HepG2 (cell line): Measurements from ENCODE around the gene WEE1. TPM values are rescaled to one million over a fixed set of nuclear protein-coding genes. Genes with fewer than 3 reads are reported as not detected.
A peak's percentile ranks its signal among the peaks of the same experiment; 100 is the strongest.

Source experiments
- ATAC-seq: fragments of 200-7000 bp; cut with Tn5 transposase; 3 replicates; pipeline ENCODE4 v1.9.1; 2020; ENCODE audit warnings: mild to moderate bottlenecking, moderate library complexity
- BruUV-seq: library from RNA; stranded (reverse); fragments of 400-500 nt; replicated peaks from 2 replicates; lab custom pipeline; 2021; lab: Mats Ljungman, UMichigan
- CTCF ChIA-PET: fragments of 300-600 bp; formaldehyde crosslinking; extraction: SDS; loops from one replicate; lab custom pipeline; 2021; ENCODE audit warnings: low total read pairs, inconsistent platforms, low intra/inter-chr PET ratio; lab: Yijun Ruan, JAX
- POLR2A ChIA-PET: fragments of 350-600 bp; sonication (Branson Sonifier 250); formaldehyde crosslinking; loops from one replicate; lab custom pipeline; 2020; ENCODE audit warnings: antibody characterized with exemption, inconsistent platforms; lab: Yijun Ruan, JAX
- DNase-seq: peaks from one replicate; pipeline ENCODE4 v3.0.0-alpha.2; 2015; ENCODE audit warnings: low spot score
- FAIRE-seq: peaks from 3 replicates; lab custom pipeline; 2011; peaks lifted over from hg19 to GRCh38; lab: Jason Lieb, UNC
- H2AFZ ChIP-seq: one replicate; pipeline ENCODE4 v1.6.1; 2011; ENCODE audit warnings: low read length, inconsistent platforms
- H3K27ac ChIP-seq: fragments of 300-600 bp; 3 replicates; pipeline ENCODE4 v1.8.0; 2011; ENCODE audit warnings: mixed run types, mild to moderate bottlenecking, mixed read lengths, low read length, inconsistent platforms; ENCODE audit not compliant: insufficient read depth; ENCODE audit errors: extremely low read length
- H3K27me3 ChIP-seq, 2 experiments: fragments of 200-600 bp in 1 of 2; 2 replicates in 1 of 2; 3 replicates in 1 of 2; pipeline versions ENCODE4 v1.6.0 to v1.8.0; 2011; ENCODE audit warnings: low read length in 2 of 2, mild to moderate bottlenecking in 2 of 2, moderate library complexity in 2 of 2, inconsistent platforms in 1 of 2; ENCODE audit not compliant: insufficient read depth in 2 of 2, control insufficient read depth in 1 of 2
- H3K36me3 ChIP-seq, 2 experiments: fragments of 200-600 bp in 1 of 2; replicated peaks in 1 of 2; 2 replicates in 1 of 2; 3 replicates in 1 of 2; pipeline versions ENCODE4 v1.5.1 to v1.8.0; 2011; ENCODE audit warnings: low read length in 2 of 2, inconsistent platforms in 1 of 2; ENCODE audit not compliant: insufficient read depth in 2 of 2, control insufficient read depth in 1 of 2
- H3K4me1 ChIP-seq: 2 replicates; pipeline ENCODE4 v1.5.1; 2012; ENCODE audit warnings: low read length, inconsistent platforms; ENCODE audit not compliant: insufficient read depth
- H3K4me2 ChIP-seq: 2 replicates; pipeline ENCODE4 v1.6.0; 2011; ENCODE audit warnings: low read depth, low read length, inconsistent platforms
- H3K4me3 ChIP-seq, 3 experiments: fragments of 200-600 bp in 1 of 3; sonication (generic), shearing (Covaris generic) in 1 of 3; replicated peaks in 1 of 3; 2 replicates each; pipeline ENCODE4 v1.5.1; 2011 to 2016; ENCODE audit warnings: low read length in 3 of 3, inconsistent platforms in 2 of 3, low read depth in 2 of 3, mild to moderate bottlenecking in 2 of 3, control low read depth in 1 of 3, mixed read lengths in 1 of 3; ENCODE audit not compliant: insufficient read depth in 1 of 3
- H3K79me2 ChIP-seq: one replicate; pipeline ENCODE4 v1.6.1; 2011; ENCODE audit warnings: low read length, inconsistent platforms; ENCODE audit not compliant: insufficient read depth
- H3K9ac ChIP-seq: 2 replicates; pipeline ENCODE4 v1.6.0; 2011; ENCODE audit warnings: mild to moderate bottlenecking, low read depth, low read length, inconsistent platforms; ENCODE audit not compliant: insufficient read depth
- H3K9me3 ChIP-seq: 2 replicates; pipeline ENCODE4 v1.5.1; 2012; ENCODE audit warnings: mild to moderate bottlenecking, low read length
- H4K20me1 ChIP-seq: 2 replicates; pipeline ENCODE4 v1.6.0; 2011; ENCODE audit warnings: inconsistent platforms, mild to moderate bottlenecking, low read length, moderate library complexity; ENCODE audit not compliant: insufficient read depth
- ELF3 ChIP-seq: IDR thresholded peaks from 2 replicates; pipeline ENCODE4 v1.6.1; 2016; ENCODE audit warnings: missing genetic modification reagents, missing compliant biosample characterization
- HNRNPL ChIP-seq: fragments of 200-400 bp; formaldehyde crosslinking; IDR thresholded peaks from 2 replicates; pipeline ENCODE4 v1.6.1; 2017; ENCODE audit warnings: mild to moderate bottlenecking, low read depth, low read length
- HOXA7 ChIP-seq: sonication (generic); formaldehyde crosslinking; IDR thresholded peaks from 2 replicates; pipeline ENCODE4 v1.8.1; 2022; ENCODE audit warnings: mild to moderate bottlenecking, missing genetic modification reagents, moderate library complexity
- KAT2B ChIP-seq: fragments of 150-350 bp; IDR thresholded peaks from 2 replicates; pipeline ENCODE4 v1.6.1; 2014; ENCODE audit warnings: low read depth, low read length, borderline replicate concordance
- PHF21A ChIP-seq: sonication (generic); formaldehyde crosslinking; IDR thresholded peaks from 2 replicates; pipeline ENCODE4 v1.5.0; 2020; ENCODE audit warnings: mild to moderate bottlenecking, missing genetic modification reagents
- TAF1 ChIP-seq: sonication (generic); formaldehyde crosslinking; IDR thresholded peaks from 2 replicates; pipeline ENCODE4 v1.4.0; 2020; ENCODE audit warnings: missing genetic modification reagents
- TBX2 ChIP-seq: sonication (generic); formaldehyde crosslinking; IDR thresholded peaks from 2 replicates; pipeline ENCODE4 v1.5.0; 2020; ENCODE audit warnings: missing genetic modification reagents, mild to moderate bottlenecking, borderline replicate concordance
- ZNF383 ChIP-seq: sonication (generic); formaldehyde crosslinking; IDR thresholded peaks from 2 replicates; pipeline ENCODE4 v1.4.0; 2020; ENCODE audit warnings: missing genetic modification reagents, mild to moderate bottlenecking, borderline replicate concordance
- ZNF484 ChIP-seq: sonication (generic); formaldehyde crosslinking; IDR thresholded peaks from 2 replicates; pipeline ENCODE4 v1.5.1; 2020; ENCODE audit warnings: mild to moderate bottlenecking, low read depth, missing genetic modification reagents, borderline replicate concordance
- ZNF501 ChIP-seq: sonication (generic); formaldehyde crosslinking; IDR thresholded peaks from 2 replicates; pipeline ENCODE4 v1.5.1; 2020; ENCODE audit warnings: mild to moderate bottlenecking, moderate library complexity, missing genetic modification reagents
- WGBS: methylation state at CpG from one replicate; pipeline ENCODE4 v1.1.6; 2017; ENCODE audit warnings: low lambda C conversion rate; 5-methylcytosine and 5-hydroxymethylcytosine counted together
- in situ Hi-C: cut with HindIII; loops from 2 replicates; pipeline ENCODE4 v1.10.0; 2017; ENCODE audit warnings: low pct_unique_long_range_greater_than_20kb; ENCODE audit not compliant: extremely low pct_ligation_motif_present
- intact Hi-C: fragments of 100-400 bp; cut with micrococcal nuclease; formaldehyde crosslinking; loops from one replicate; pipeline ENCODE4 v1.10.0; 2022; ENCODE audit not compliant: unreplicated experiment
- polyA plus RNA-seq, 8 experiments: library from polyadenylated mRNA; depleted of rRNA in 3 of 8; stranded (reverse) in 7 of 8; unstranded in 1 of 8; fragments of >200 nt; fragmentation: Illumina TruSeq in 4 of 8; extraction: Trizol in 4 of 8; gene quantifications; 2 replicates each; pipeline versions ENCODE4 v1.2.1 to v1.2.3, GENCODE V29; 2011 to 2016; ENCODE audit warnings: low read depth in 4 of 8, missing spikeins in 1 of 8, mixed read lengths in 1 of 8; ENCODE audit not compliant: insufficient read depth in 1 of 8
- total RNA-seq, 5 experiments: library from RNA; depleted of rRNA; stranded (reverse); fragments of >200 nt; fragmentation: Illumina TruSeq; extraction: Trizol; gene quantifications; 2 replicates each; pipeline ENCODE4 v1.2.3, GENCODE V29; 2016; ENCODE audit warnings: low read depth in 1 of 5
- TF ChIP-seq, protein P1 (sequence below), 2 experiments: IDR thresholded peaks; 2 replicates each; pipeline ENCODE4 v1.6.1; 2011 to 2012; ENCODE audit warnings: low read length in 2 of 2, borderline replicate concordance in 1 of 2, low read depth in 1 of 2, mild to moderate bottlenecking in 1 of 2, moderate library complexity in 1 of 2

Gene WEE1
- total and polyA plus RNA-seq, 2 of the 13 experiments (the other 11 are each of a cell fraction or from before 2014, with no cell fraction given) = 31.4 to 63.7 TPM

DNA sequence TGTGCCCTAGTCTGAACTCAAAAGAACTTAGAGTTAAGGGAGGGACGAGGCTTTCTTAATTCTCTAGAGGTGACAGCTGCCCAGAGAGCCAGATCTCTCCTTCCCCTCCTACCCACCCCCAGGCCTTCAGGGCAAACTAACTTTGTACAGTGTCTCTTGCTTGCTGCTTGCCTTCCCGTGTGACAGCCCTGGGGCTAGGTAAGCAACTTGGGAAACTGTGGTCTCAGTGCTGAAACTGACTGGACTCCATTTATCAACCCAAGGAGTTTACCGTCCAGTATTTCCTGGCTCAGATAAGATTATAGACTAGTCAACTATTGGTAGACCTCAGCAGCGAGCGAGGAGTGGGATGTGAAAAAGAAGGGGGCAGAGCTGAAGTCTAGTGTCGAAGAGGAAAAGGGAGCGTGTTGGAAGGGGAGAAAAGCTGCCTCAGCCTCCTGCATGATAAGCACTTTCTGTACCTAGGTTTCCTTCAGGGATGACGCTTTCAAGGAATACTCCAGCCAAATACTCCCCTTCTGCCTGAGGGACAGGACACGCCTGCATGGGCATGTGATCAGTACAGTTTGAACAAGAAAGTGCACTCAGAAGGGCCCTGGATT lies 43.3 kb upstream of the WEE1 start:
- POLR2A ChIA-PET = interaction anchor here (1.0 to 1.6 kb wide), 3 partner anchors 19 to 83 kb away, joined by 3 to 6 read pairs (median 3); no protein-coding TSS in a partner anchor

DNA sequence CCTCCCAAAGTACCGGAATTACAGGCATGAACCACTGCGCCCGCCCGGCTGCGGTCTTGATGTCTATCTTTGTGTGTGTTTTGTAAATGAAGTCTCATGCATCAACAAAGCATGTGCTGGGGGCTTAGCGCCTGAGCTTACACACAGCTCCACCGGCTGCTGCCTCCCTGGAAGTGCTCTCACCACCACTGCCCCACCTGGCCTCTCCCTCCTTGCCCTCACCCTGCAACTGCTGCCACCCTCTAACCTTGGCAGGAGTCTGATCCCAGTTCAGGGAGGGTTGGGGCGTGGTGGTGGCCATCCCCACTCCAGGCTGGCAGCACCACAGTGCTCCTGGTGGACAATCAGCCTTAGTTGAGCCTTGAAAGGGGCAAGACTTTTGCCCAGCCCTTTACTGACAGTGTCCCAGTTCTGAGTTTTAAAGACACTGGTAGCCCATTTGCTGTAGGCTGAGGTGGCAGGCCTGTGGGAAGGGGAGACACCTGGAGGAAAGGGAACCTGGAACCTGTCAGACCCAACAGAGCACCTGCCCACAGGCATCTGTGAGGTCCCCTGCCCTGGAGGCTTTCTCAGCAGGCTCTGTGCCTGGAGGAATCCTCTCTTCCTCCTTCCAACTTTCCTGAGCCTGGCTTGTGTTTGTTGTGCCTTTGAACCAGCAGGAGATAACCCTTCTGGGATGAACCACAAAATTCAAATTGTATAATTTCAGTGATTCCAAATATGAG lies 42.4 kb upstream of the WEE1 start:
- Histone ChIP-seq H3K36me3 (peaks cover 0 to 12% of the 10 kb centered on the region in 2 experiments; a peak in 2 of 5 replicates), H3K4me1 (peaks cover 55% of the 10 kb centered on the region), H3K27ac (no peak overlapping the region), H3K9ac (no peak overlapping the region), H3K4me3 (no peak overlapping the region), H2AFZ (no peak overlapping the region), H3K79me2 (no peaks in the 10 kb centered on the region), H3K9me3 (no peaks in the 10 kb centered on the region), H3K4me2 (no peak overlapping the region), H3K27me3 (no peaks in the 10 kb centered on the region), H4K20me1 (no peaks in the 10 kb centered on the region)
- in situ Hi-C loops = loop anchor here (5.0 kb wide), 1 partner anchor 41 kb away; the partner anchor contains the start of gene WEE1
- intact Hi-C loops = no loop called here
- ATAC-seq (peak; percentile 67), FAIRE-seq (no peak), DNase-seq (no peak)
- WGBS = 97% methylated on average over 8 of the region's 8 CpGs
- BruUV-seq = no TSS peak
- POLR2A ChIA-PET = interaction anchor here (0.8 to 1.0 kb wide), 2 partner anchors 41 to 82 kb away, joined by 3 to 4 read pairs; no protein-coding TSS in a partner anchor
- CTCF ChIA-PET = no interaction called here
- TF ChIP-seq ZNF484 (CRISPR knock-in tag) = no peak
- TF ChIP-seq, protein P1, sequence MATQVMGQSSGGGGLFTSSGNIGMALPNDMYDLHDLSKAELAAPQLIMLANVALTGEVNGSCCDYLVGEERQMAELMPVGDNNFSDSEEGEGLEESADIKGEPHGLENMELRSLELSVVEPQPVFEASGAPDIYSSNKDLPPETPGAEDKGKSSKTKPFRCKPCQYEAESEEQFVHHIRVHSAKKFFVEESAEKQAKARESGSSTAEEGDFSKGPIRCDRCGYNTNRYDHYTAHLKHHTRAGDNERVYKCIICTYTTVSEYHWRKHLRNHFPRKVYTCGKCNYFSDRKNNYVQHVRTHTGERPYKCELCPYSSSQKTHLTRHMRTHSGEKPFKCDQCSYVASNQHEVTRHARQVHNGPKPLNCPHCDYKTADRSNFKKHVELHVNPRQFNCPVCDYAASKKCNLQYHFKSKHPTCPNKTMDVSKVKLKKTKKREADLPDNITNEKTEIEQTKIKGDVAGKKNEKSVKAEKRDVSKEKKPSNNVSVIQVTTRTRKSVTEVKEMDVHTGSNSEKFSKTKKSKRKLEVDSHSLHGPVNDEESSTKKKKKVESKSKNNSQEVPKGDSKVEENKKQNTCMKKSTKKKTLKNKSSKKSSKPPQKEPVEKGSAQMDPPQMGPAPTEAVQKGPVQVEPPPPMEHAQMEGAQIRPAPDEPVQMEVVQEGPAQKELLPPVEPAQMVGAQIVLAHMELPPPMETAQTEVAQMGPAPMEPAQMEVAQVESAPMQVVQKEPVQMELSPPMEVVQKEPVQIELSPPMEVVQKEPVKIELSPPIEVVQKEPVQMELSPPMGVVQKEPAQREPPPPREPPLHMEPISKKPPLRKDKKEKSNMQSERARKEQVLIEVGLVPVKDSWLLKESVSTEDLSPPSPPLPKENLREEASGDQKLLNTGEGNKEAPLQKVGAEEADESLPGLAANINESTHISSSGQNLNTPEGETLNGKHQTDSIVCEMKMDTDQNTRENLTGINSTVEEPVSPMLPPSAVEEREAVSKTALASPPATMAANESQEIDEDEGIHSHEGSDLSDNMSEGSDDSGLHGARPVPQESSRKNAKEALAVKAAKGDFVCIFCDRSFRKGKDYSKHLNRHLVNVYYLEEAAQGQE (IDR thresholded peaks at IDR 0.05; ENCODE audit: borderline replicate concordance in 1 of 2, low read depth in 1 of 2, low read length in 2 of 2) = no peak
- TF ChIP-seq ELF3 = no peak
- TF ChIP-seq TAF1 (CRISPR knock-in tag) = no peak
- no peak for TF ChIP-seq ZNF383
- TF ChIP-seq HNRNPL = 0 out of 2 replicates have a peak, but pooled peaks have one; percentile 63
- no peak for TF ChIP-seq PHF21A (CRISPR knock-in tag)

More for the DNA sequence above, 43.3 kb upstream of the WEE1 start:
- in situ Hi-C loops = loop anchor here (5.0 kb wide), 1 partner anchor 42 kb away; the partner anchor contains the start of gene WEE1
- no peak for TF ChIP-seq KAT2B
- no peak for TF ChIP-seq HOXA7
- TF ChIP-seq ZNF501 (CRISPR knock-in tag) = 0 out of 2 replicates have a peak, but pooled peaks have one; percentile 33
- TF ChIP-seq TBX2 = no peak
- Histone ChIP-seq H3K79me2 (no peaks in the 10 kb centered on the region), H3K4me1 (peaks cover 50% of the 10 kb centered on the region), H3K27me3 (no peaks in the 10 kb centered on the region), H3K36me3 (peaks cover 1 to 21% of the 10 kb centered on the region in 2 experiments; a peak in 3 of 5 replicates), H3K4me2 (peak overlapping the region; percentile 34; the same call in 1 of the 2 replicates), H2AFZ (no peak overlapping the region), H3K4me3 (no peak overlapping the region), H3K27ac (no peak overlapping the region), H4K20me1 (no peaks in the 10 kb centered on the region), H3K9me3 (no peaks in the 10 kb centered on the region), H3K9ac (peak overlapping the region; percentile 25; the same call in 1 of the 2 replicates)
- ATAC-seq (peak; percentile 46), FAIRE-seq (no peak), DNase-seq (no peak)
- intact Hi-C loops = no loop called here
- WGBS = 78% methylated on average over 9 of the region's 9 CpGs
- CTCF ChIA-PET = no interaction called here
- BruUV-seq = no TSS peak
